ENCODE data around the gene ARID1B.

The ARID1B gene

GRCh38 chr6:157135691-157136090 is 358.5 kb downstream of the ARID1B start:
- no peaks in the 10 kb centered on the region for H3K36me3 ChIP-seq (replicated peaks; ENCODE audit: insufficient read depth, low read length)
- H4K20me1 ChIP-seq (ENCODE audit: insufficient read depth, low read length): no peaks in the 10 kb centered on the region
- H3K4me1 ChIP-seq (ENCODE audit: low read length): no peaks in the 10 kb centered on the region
- H3K4me3 ChIP-seq (ENCODE audit: low read length): no peak overlapping the region
- no peaks in the 10 kb centered on the region for H3K9me2 ChIP-seq (replicated peaks; ENCODE audit: insufficient read depth, low read length)
- H3F3A ChIP-seq (ENCODE audit: insufficient read depth, low read length): no peaks in the 10 kb centered on the region
- H3K4me2 ChIP-seq (ENCODE audit: low read depth, low read length): no peak overlapping the region
- no peak overlapping the region for H3K9ac ChIP-seq (ENCODE audit: low read length)
- no peaks in the 10 kb centered on the region for H3K79me2 ChIP-seq (ENCODE audit: low read length)
- DNase-seq: no peak
- TF ChIP-seq EZH2phosphoT487 (IDR thresholded peaks at IDR 0.05; ENCODE audit: low read length) (no peak), CTCF (IDR thresholded peaks at IDR 0.05; ENCODE audit: low read length) (no peak), EZH2 (optimal IDR thresholded peaks at IDR 0.05; ENCODE audit: low read depth, low read length) (no peak)
- no peaks in the 10 kb centered on the region for H3K27me3 ChIP-seq (replicated peaks; ENCODE audit: insufficient read depth, low read length)
- no peak overlapping the region for H3K27ac ChIP-seq (ENCODE audit: low read length)
- H3K9me3 ChIP-seq (replicated peaks; ENCODE audit: insufficient read depth, low read length): no peaks in the 10 kb centered on the region
- no peak overlapping the region for H2AFZ ChIP-seq (ENCODE audit: low read length)

- Histone ChIP-seq H3K36me3 (replicated peaks; ENCODE audit: insufficient read depth, low read length) (no peaks in the 10 kb centered on the region), H3K27me3 (replicated peaks; ENCODE audit: insufficient read depth, low read length) (no peaks in the 10 kb centered on the region), H4K20me1 (ENCODE audit: insufficient read depth, low read length) (no peaks in the 10 kb centered on the region), H3K9me3 (replicated peaks; ENCODE audit: insufficient read depth, low read length) (no peaks in the 10 kb centered on the region), H3K4me3 (ENCODE audit: low read length) (no peak overlapping the region), H2AFZ (ENCODE audit: low read length) (no peak overlapping the region), H3K9ac (ENCODE audit: low read length) (no peak overlapping the region), H3K9me2 (replicated peaks; ENCODE audit: insufficient read depth, low read length) (no peaks in the 10 kb centered on the region), H3K79me2 (ENCODE audit: low read length) (no peaks in the 10 kb centered on the region), H3K4me2 (ENCODE audit: low read depth, low read length) (no peak overlapping the region), H3F3A (ENCODE audit: insufficient read depth, low read length) (no peaks in the 10 kb centered on the region), H3K27ac (ENCODE audit: low read length) (no peak overlapping the region), H3K4me1 (ENCODE audit: low read length) (no peaks in the 10 kb centered on the region)
- DNase-seq: no peak
- TF ChIP-seq EZH2phosphoT487 (IDR thresholded peaks at IDR 0.05; ENCODE audit: low read length) (no peak), CTCF (IDR thresholded peaks at IDR 0.05; ENCODE audit: low read length) (no peak), EZH2 (optimal IDR thresholded peaks at IDR 0.05; ENCODE audit: low read depth, low read length) (no peak)
Observed at GRCh38 chr6:157137501-157137900, 360.3 kb downstream of the ARID1B start.

- no peaks in the 10 kb centered on the region for H3K79me2 ChIP-seq (ENCODE audit: low read length)
- H3K4me2 ChIP-seq (ENCODE audit: low read depth, low read length): no peak overlapping the region
- no peaks in the 10 kb centered on the region for H3K36me3 ChIP-seq (replicated peaks; ENCODE audit: insufficient read depth, low read length)
- TF ChIP-seq EZH2phosphoT487 (IDR thresholded peaks at IDR 0.05; ENCODE audit: low read length) (no peak), CTCF (IDR thresholded peaks at IDR 0.05; ENCODE audit: low read length) (no peak), EZH2 (optimal IDR thresholded peaks at IDR 0.05; ENCODE audit: low read depth, low read length) (no peak)
- no peak overlapping the region for H3K4me3 ChIP-seq (ENCODE audit: low read length)
- no peaks in the 10 kb centered on the region for H3K9me3 ChIP-seq (replicated peaks; ENCODE audit: insufficient read depth, low read length)
- H3K4me1 ChIP-seq (ENCODE audit: low read length): no peaks in the 10 kb centered on the region
- no peak overlapping the region for H3K9ac ChIP-seq (ENCODE audit: low read length)
- no peak overlapping the region for H2AFZ ChIP-seq (ENCODE audit: low read length)
- H3K27me3 ChIP-seq (replicated peaks; ENCODE audit: insufficient read depth, low read length): no peaks in the 10 kb centered on the region
- no peak for DNase-seq
- H3K27ac ChIP-seq (ENCODE audit: low read length): no peak overlapping the region
- no peaks in the 10 kb centered on the region for H3F3A ChIP-seq (ENCODE audit: insufficient read depth, low read length)
- no peaks in the 10 kb centered on the region for H4K20me1 ChIP-seq (ENCODE audit: insufficient read depth, low read length)
- H3K9me2 ChIP-seq (replicated peaks; ENCODE audit: insufficient read depth, low read length): no peaks in the 10 kb centered on the region
Observed at GRCh38 chr6:157139054-157139708, 362.0 kb downstream of the ARID1B start.

Data from MM.1S (cell line).